CD4-positive, alpha-beta T cell treated with Interleukin-4 for 1 hour (primary cell): ENCODE results near the gene CELA3B.
"Not testable (repeated sequence)": the region's sequence is repeated elsewhere in the genome, so short reads cannot be mapped to it uniquely, and the experiment has no call there.

ENCODE experiments used
- DNase-seq, 2 donors: peaks; one replicate each; pipeline ENCODE4 v3.0.0-alpha.2; 2020 to 2022

CELA3B gene

DNA sequence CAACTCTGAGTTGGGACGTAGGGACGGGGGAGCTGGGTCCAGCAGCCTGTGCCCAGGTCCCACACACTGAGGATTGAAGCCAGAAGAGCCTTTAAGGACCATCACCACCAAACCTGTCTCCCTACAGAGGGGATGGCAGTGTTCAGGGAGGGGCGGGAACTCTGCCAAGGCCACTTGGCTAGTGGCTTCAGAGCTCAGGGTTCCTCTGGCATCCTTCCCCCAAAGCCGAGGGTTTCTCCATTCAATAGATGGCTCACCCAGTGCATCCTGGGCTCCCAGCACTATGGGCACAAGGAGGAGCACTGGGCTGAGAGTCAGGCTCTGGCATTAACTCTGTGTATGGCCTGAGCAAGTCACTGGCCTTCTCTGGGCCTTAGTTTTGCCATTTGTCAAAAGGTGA lies 4.4 kb downstream of the CELA3B start:
- not testable (repeated sequence) for DNase-seq

DNA sequence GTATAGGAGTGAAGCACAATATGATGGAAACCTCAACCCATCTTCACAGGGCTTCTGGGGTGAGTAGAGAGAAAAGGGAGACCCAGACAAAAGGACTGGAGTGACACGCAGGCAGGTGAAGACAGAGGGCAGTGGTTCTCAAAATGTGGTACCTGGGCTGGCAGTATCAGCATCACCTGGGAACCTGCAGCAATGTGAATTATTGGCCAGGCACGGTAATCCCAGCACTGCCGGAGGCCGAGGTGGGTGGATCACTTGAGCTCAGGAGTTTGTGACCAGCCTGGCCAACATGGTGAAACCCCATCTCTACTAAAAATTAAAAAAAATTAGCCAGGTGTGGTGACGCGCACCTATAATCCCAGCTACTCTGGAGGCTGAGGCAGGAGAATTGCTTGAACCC lies 5.3 kb downstream of the CELA3B start:
- DNase-seq, result not testable (repeated sequence)

DNA sequence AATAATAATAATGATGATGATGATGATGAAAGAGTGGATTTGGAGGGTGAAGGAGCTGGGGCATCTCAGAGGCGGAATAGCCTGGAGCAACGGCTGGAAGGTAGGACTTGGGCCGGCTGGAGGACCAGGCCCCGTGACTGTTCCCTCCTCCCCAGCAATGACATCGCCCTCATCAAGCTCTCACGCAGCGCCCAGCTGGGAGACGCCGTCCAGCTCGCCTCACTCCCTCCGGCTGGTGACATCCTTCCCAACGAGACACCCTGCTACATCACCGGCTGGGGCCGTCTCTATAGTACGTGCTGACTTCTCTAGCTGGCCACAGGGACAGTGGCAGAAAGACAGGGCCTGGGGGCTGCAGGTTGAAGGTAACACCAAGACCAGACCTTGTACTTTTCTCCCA lies 6.7 kb downstream of the CELA3B start:
- not testable (repeated sequence) for DNase-seq

DNA sequence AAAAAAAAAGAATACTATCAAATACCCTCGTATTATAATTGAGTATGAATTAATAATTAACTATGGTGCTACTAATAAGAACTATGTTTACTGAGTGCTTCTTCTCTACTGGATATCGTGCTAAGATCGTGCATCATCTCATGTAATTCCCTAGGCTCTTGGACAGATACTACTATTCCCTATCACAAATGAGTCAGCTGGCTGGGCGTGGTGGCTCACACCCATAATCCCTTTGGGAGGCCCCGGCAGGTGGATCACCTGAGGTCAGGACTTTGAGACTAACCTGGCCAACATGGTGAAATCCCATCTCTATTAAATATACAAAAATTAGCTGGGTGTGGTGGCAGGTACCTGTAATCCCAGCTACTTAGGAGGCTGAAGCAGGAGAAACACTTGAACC lies 9.1 kb downstream of the CELA3B start:
- not testable (repeated sequence) for DNase-seq

DNA sequence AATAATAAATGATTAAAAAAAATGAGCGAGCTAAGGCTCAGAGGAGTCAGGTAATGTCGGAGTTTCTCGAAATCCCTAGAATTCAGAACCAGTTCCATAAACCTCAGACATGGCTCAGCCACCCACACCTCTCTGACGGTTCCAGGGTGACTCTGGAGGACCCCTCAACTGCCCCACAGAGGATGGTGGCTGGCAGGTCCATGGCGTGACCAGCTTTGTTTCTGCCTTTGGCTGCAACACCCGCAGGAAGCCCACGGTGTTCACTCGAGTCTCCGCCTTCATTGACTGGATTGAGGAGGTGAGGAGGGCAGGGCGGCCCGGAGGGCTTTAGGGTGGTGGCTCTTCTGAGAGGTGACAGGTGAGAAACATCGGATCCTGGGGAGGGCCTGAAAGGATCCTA lies 9.6 kb downstream of the CELA3B start:
- not testable (repeated sequence) for DNase-seq

DNA sequence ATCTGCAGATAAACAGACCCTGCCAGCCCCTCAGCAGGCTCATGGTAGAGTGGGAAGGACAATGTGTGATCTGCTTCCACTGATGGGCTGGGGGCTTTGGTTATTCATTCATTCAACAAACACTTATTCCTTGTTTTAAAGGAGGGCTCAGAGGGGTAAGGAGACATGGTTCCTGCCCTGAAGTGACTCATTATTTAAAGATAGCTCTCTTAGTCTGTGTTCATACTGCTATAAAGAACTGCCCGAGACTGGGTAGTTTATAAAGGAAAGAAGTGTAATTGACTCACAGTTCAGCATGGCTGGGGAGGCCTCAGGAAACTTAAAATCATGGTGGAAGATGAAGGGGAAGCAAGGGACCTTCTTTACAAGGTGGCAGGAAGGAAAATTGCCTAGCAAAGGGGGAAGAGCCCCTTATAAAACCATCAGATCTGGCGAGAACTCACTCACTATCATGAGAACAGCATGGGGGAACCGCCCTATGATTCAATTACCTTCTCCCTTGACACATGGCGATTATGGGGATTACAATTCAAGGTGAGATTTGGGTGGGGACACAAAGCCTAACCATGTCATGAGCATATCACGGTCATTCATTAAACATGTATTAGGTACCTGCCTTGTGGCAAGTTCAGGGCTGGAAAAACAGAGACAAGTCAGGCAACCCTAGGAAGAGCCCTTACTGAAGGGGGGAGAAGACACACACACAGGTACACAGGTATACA lies 13.0 kb downstream of the CELA3B start:
- DNase-seq, result not testable (repeated sequence)

DNA sequence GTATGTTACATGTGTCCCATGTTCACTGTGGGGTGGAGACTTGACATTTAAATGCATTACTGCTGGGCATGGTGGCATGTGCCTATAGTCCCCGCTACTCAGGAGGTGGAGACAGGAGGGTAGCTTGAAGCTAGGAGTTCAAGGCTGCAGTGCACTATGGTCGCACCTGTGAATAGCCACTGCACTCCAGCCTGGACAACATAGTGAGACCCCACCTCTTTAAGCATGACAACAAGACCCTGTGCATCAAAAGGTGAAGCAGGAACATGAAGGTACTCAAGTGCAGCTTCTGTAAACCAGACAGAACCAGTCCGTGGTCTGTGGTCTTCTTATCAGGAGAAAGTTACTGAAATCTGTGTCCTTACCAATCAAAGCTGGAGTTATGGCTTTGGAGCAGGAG lies 15.4 kb downstream of the CELA3B start:
- not testable (repeated sequence) for DNase-seq

DNA sequence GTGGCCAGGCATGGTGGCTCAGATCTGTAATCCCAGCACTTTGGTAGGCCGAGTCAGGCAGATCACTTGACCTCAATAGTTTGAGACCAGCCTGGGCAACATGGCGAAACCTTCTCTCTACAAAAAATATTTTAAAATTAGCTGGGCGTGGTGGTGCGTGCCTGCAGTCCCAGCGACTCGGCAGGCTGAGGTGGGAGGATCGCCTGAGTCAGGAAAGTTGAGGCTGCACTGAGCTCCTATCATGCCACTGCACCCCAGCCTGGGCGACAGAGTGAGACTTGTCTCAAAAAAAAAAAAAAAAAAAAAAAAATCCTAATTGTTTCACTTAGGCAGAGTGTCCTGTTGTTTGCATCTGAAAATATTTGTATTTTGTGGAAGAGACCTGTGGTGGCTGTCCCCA lies 17.9 kb downstream of the CELA3B start:
- not testable (repeated sequence) for DNase-seq

DNA sequence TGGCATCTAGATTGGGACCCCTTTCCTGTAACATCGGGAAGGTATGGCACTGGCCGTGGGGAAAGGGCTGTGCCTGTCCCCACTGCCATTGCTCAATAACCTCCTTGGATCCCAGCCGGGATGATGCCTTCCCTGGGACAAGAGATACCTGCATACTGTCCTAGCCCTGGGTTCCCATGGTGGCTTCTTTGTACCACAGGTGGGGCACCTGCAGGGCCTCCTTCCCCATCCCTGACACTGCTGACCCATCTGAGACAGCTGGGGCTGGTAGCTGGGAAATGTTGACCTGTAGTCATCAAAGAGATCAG lies 19.8 kb downstream of the CELA3B start:
- DNase-seq, result not testable (repeated sequence)

DNA sequence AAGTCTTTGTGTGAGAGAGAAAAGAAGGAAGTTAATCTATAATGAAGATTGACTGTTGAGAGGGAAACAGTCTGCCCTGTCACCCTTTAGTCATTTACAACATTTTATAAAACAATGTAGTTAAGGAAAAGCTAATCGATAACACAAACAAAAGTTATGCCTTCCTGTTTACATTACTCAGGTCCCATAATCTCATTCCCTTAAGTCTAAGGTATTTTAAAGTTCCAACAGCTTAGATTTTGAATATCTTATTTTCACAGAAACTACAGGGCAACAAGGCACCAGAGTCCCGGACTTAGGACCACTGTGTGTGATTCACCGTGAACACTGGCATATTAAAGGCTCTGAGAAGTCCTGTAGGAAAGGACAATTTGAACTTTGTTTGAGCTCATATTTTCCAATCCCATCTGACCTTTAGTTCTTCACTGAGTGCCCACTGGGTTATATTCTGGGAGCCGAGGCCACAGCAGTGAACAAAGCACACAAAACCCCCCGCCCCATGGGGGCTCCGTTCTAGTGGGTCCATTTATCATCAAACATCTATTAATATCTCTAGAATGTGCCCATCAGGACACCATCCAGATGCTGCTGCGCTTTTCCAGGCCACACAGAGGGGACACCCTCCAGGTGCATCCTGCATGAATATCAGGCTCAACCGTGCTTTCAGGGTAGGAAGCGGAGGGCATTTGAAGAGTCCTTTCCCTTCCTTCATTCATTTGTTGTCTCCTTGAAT lies 21.2 kb downstream of the CELA3B start:
- not testable (repeated sequence) for DNase-seq

DNA sequence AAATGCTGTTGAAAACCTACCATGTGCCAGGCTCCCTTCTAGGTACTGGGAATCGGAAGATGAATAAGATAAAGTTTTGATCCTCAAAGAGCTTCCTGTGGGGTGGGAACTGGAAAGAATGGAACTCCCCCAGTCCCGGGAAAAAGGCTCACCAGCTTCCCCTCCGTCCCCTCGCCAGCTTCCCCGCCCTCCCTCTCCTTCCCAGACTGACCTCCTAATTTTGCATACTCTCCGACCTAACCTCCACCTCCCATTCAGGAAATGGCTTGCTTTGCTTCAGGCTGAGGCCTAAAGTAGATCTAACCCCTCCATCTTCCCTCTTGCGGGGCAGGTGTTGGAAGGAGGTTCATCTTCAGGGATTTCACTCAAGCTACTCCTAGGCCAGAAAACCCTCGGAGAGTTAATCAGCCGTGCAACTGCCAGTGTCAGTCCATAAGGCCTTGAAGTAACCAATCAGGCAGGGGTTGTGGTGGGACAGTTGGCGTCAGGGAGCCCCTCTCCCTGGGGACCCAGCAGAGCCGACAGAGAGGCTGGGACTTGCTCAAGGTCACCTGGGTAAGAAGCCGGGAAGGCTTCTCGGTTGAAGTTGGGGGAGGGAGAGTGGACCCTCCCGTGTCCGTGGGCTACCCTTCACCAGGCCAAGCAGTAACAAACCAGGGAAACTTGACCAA lies 21.9 kb downstream of the CELA3B start:
- DNase-seq, result not testable (repeated sequence)

DNA sequence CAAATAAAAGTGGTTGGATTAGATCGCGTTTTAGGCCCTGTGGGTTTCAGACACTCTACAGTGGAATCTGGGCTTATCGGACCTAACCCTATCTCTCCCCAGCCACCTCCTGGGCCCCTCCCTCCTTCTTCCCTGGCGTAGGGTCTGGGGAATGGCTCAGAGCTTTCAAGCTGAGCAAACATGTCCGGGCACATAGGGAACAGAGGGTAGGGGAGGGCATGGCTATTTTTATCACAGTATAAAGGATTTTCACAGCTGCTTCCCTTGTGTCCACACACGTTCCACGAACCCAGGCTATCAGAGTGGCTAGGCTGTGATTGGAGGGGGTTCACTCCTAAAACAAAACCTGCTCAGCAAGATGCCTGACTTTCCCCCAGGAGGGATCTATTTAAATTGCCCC lies 22.8 kb downstream of the CELA3B start:
- DNase-seq, result not testable (repeated sequence)

DNA sequence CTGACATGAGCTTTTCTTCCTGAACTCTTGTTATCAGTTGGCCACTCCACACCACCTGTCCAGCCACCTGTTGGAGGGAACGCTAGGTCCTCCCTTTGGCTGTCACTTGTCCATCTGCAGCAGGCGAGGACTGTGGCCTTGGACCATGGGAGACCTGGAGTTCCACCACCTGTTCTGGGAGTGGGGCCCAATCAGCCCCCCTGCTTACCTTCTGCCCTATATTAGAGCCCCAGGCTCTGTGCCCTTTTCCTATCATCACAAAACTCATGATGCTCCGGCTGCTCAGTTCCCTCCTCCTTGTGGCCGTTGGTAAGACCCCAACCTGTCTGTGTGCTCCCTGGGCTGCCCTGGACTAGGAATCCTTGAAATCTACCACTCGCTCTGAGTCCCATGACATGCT lies 24.6 kb downstream of the CELA3B start, which contains the start of gene CELA3A:
Gene CELA3A (plus strand): TSS at position 249 of the 400 bp plus-strand sequence. CDS start 18 bp downstream, at position 267.
- DNase-seq, result no peak

DNA sequence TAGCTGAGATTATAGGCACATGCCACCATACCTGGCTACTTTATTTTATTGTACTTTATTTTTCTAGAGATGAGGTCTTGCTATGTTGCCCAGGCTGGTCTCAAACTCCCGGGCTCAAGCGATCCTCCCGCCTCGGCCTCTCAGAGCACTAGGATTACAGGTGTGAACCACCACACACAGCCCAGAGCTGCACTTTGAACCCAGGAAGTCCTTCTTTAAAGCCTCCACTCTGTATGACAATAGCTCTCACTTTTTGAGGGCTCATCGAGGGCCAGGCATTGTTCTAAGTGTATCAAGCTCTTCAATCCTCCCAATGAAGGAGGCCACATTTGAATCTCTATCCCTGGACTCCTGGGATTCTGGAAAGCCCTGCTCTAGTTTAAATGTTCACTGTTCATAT lies 25.6 kb downstream of the CELA3B start:
- DNase-seq, result not testable (repeated sequence)

DNA sequence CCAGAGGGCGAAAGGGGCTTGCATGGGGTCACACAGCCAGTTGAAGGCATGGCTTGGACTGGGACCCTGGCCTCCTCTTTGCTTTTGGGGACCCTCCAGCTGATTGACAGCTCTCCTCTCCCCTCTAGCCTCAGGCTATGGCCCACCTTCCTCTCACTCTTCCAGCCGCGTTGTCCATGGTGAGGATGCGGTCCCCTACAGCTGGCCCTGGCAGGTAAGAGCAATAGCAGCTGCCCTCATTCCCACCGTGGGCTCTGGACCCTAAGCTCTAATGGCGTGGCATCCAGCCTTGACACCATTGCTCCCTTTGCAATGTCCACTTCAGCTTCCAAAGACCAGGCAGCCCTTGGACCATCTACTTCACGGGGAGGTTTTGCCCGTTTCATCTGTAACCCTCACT lies 26.1 kb downstream of the CELA3B start:
- DNase-seq, result not testable (repeated sequence)

DNA sequence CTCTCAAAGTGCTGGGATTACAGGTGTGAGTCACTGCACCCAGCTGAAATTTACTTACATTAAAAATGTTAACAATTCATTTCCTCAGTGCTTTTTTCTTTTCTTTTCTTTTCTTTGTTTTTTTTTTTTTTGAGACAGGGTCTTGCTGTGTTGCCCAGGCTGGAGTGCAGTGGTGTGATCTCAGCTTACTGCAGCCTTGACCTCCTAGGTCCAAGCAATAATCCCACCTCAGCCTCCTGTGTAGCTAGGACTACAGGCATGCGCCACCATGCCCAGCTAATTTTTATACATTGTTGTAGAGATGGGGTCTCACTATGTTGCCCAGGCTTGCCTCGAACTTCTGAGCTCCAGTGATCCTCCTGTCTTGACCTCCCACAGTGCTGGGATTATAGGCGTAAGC lies 27.1 kb downstream of the CELA3B start:
- DNase-seq, result not testable (repeated sequence)

DNA sequence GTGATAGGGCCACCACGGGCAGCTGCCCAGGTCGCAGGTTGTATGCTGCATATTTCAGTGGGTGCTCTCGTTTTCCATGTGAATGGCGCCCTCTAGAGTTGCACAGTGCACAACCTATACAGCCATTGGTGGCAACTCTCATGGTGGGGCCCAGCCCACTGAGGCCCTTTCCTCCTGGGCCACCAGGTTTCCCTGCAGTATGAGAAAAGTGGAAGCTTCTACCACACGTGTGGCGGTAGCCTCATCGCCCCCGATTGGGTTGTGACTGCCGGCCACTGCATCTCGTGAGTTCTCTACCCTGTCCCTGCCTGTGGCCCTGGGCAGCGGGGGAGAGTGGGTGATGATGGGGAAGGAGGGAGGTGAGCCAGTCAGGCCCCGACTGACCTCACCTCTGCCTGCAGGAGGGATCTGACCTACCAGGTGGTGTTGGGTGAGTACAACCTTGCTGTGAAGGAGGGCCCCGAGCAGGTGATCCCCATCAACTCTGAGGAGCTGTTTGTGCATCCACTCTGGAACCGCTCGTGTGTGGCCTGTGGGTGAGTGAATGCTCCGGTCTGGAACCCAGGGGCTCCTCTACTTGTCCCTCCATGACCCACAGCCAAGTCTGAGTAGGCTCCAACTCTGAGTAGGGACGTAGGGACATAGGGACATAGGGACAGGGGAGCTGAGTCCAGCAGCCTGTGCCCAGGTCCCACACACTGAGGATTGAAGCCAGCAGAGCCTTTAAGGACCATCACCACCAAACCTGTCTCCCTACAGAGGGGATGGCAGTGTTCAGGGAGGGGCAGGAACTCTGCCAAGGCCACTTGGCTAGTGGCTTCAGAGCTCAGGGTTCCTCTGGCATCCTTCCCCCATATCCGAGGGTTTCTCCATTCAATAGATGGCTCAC lies 28.7 kb downstream of the CELA3B start:
- DNase-seq, result peak in 1 of 2 donors; percentile 36

DNA sequence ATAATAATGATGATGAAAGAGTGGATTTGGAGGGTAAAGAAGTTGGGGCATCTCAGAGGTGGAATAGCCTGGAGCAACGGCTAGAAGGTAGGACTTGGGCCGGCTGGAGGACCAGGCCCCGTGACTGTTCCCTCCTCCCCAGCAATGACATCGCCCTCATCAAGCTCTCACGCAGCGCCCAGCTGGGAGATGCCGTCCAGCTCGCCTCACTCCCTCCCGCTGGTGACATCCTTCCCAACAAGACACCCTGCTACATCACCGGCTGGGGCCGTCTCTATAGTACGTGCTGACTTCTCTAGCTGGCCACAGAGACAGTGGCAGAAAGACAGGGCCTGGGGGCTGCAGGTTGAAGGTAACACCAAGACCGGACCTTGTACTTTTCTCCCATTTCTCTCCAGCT lies 29.9 kb downstream of the CELA3B start:
- DNase-seq, result not testable (repeated sequence)

DNA sequence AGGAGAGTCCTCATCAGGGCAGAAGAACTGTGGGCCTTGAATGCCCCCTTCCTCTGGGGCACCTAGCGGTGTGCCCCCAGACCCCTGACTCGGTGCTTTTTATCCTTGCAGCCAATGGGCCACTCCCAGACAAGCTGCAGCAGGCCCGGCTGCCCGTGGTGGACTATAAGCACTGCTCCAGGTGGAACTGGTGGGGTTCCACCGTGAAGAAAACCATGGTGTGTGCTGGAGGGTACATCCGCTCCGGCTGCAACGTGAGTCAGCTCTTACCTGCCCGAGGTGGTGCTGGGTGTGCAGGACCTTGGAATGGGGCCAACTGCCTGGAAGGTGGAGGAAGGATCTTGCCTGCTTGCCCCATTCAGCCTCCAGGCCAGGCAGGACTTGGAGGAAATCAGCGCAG lies 30.4 kb downstream of the CELA3B start:
- DNase-seq, result not testable (repeated sequence)

DNA sequence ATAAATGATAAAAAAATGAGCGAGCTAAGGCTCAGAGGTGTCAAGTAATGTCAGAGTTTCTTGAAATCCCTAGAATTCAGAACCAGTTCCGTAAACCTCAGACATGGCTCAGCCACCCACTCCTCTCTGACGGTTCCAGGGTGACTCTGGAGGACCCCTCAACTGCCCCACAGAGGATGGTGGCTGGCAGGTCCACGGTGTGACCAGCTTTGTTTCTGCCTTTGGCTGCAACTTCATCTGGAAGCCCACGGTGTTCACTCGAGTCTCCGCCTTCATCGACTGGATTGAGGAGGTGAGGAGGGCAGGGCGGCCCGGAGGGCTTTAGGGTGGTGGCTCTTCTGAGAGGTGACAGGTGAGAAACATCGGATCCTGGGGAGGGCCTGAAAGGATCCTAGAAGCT lies 32.7 kb downstream of the CELA3B start:
- not testable (repeated sequence) for DNase-seq

DNA sequence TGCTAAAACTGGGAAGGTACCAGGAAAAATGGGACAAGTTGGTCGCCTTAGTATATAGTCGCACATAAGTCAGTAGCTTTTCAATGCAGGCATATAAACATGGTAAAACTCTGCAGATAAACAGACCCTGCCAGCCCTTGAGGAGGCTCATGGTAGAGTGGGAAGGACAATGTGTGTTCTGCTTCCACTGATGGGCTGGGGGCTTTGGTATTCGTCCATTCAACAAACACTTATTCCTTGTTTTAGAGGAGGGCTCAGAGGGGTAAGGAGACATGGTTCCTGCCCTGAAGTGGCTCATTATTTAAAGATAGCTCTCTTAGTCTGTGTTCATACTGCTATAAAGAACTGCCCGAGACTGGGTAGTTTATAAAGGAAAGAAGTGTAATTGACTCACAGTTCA lies 35.9 kb downstream of the CELA3B start:
- DNase-seq, result not testable (repeated sequence)

DNA sequence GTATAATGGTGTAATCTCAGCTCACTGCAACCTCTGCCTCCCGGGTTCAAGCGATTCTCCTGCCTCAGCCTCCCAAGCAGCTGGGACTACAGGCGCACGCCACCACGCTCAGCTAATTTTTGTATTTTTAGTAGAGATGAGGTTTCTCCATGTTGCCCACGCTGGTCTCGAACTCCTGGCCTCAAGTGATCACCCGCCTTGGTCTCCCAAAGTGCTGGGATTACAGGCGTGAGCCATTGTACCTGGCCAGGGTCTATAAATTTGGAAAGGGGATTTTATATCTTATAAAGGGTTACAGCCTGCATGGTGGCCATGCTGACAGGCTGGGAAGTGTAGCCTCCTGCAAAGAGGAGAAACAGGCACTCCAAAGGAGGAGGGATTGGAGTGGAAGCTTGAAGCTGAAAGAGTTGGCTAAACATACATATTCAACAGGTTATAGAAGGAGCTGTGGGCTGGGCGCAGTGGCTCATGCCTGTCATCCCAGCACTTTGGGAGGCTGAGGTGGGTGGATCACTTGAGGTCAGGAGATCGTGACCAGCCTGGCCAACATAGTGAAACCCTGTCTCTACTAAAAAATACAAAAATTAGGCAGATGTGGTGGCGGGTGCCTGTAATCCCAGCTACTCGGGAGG lies 37.9 kb downstream of the CELA3B start:
- not testable (repeated sequence) for DNase-seq
